ENCODE measurements around the gene GPR143. TPM values are rescaled to one million over a fixed set of nuclear protein-coding genes. Genes with fewer than 3 reads are reported as not detected.

Gene GPR143
- total and polyA plus RNA-seq, 9 donors: 1.4 to 4.7 (median 3.5) TPM

- TF ChIP-seq POLR2A (IDR thresholded peaks at IDR 0.05) (no peak), CTCF (IDR thresholded peaks at IDR 0.05) (no peak), EP300 (IDR thresholded peaks at IDR 0.05) (no peak)
- no peaks in the 10 kb centered on the region for H3K9me3 ChIP-seq
- WGBS, 3 donors: 71 to 77% (median 75%) methylated on average over 5 of the region's 5 CpGs
- H3K27ac ChIP-seq: no peak overlapping the region
- H3K27me3 ChIP-seq: no peaks in the 10 kb centered on the region
- H3K4me3 ChIP-seq: no peak overlapping the region
- no peaks in the 10 kb centered on the region for H3K36me3 ChIP-seq
- H3K4me1 ChIP-seq (ENCODE audit: insufficient read depth): no peaks in the 10 kb centered on the region
- DNase-seq: no peak
- intact Hi-C loops (cut with DNase I): no loop called here
These were observed 36.3 kb downstream of the GPR143 start for GRCh38 chrX:9729171-9729885.

GRCh38 chrX:9728261-9728660, 37.4 kb downstream of the GPR143 start:
- no peak for TF ChIP-seq POLR2A (IDR thresholded peaks at IDR 0.05)
- no peak for TF ChIP-seq CTCF (IDR thresholded peaks at IDR 0.05)
- TF ChIP-seq EP300 (IDR thresholded peaks at IDR 0.05): no peak
- H3K27me3 ChIP-seq: no peaks in the 10 kb centered on the region
- H3K4me3 ChIP-seq: no peak overlapping the region
- H3K27ac ChIP-seq: no peak overlapping the region
- no peaks in the 10 kb centered on the region for H3K36me3 ChIP-seq
- DNase-seq: no peak
- intact Hi-C loops (cut with DNase I): no loop called here
- no peaks in the 10 kb centered on the region for H3K4me1 ChIP-seq (ENCODE audit: insufficient read depth)
- WGBS, 3 donors: 71 to 90% (median 79%) methylated on average over 3 of the region's 3 CpGs
- H3K9me3 ChIP-seq: no peaks in the 10 kb centered on the region

GRCh38 chrX:9724711-9725110, 40.9 kb downstream of the GPR143 start:
- no peak overlapping the region for H3K27ac ChIP-seq
- 52 to 64% (median 62%) methylated on average over 2 of the region's 2 CpGs for WGBS, 3 donors
- no peaks in the 10 kb centered on the region for H3K27me3 ChIP-seq
- no peaks in the 10 kb centered on the region for H3K36me3 ChIP-seq
- intact Hi-C loops (cut with DNase I): no loop called here
- no peak for TF ChIP-seq EP300 (IDR thresholded peaks at IDR 0.05)
- TF ChIP-seq POLR2A (IDR thresholded peaks at IDR 0.05): no peak
- no peak for TF ChIP-seq CTCF (IDR thresholded peaks at IDR 0.05)
- H3K9me3 ChIP-seq: no peaks in the 10 kb centered on the region
- no peak overlapping the region for H3K4me3 ChIP-seq
- no peaks in the 10 kb centered on the region for H3K4me1 ChIP-seq (ENCODE audit: insufficient read depth)
- DNase-seq: no peak

GRCh38 chrX:9717376-9717775, 48.3 kb downstream of the GPR143 start:
- no peak for TF ChIP-seq EP300 (IDR thresholded peaks at IDR 0.05)
- no peak for TF ChIP-seq CTCF (IDR thresholded peaks at IDR 0.05)
- TF ChIP-seq POLR2A (IDR thresholded peaks at IDR 0.05): no peak
- no peak for DNase-seq
- Histone ChIP-seq H3K9me3 (no peaks in the 10 kb centered on the region), H3K4me3 (no peak overlapping the region), H3K27me3 (no peaks in the 10 kb centered on the region), H3K4me1 (ENCODE audit: insufficient read depth) (no peaks in the 10 kb centered on the region), H3K27ac (no peak overlapping the region), H3K36me3 (no peaks in the 10 kb centered on the region)
- intact Hi-C loops (cut with DNase I): no loop called here
- 94 to 96% (median 95%) methylated on average over 21 of the region's 21 CpGs for WGBS, 3 donors

All from ovary (tissue), 9 donors.